Measurements from ENCODE around the gene ACER1.
A peak's percentile ranks its signal among the peaks of the same experiment; 100 is the strongest.
"Not testable (repeated sequence)": the region's sequence is repeated elsewhere in the genome, so short reads cannot be mapped to it uniquely, and the experiment has no call there.

The ACER1 gene

GRCh38 chr19:6286676-6287075, 46.7 kb downstream of the ACER1 start:
- FAIRE-seq = no peak

DNA sequence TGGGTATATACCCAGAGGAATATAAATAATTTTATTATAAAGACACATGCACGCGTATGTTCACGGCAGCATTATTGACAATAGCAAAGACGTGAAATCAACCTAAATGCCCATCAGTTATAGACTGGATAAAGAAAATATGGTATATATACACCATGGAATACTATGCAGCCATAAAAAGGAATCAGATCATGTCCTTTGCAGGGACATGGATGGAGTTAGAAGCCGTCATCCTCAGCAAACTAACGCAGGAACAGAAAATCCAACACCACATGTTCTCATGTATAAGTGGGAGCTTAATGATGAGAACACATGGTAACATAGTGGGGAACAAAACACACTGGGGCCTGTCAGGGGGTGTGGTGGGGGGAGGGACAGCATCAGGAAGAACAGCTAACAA, 51.0 kb downstream of the ACER1 start:
- FAIRE-seq = not testable (repeated sequence)

DNA sequence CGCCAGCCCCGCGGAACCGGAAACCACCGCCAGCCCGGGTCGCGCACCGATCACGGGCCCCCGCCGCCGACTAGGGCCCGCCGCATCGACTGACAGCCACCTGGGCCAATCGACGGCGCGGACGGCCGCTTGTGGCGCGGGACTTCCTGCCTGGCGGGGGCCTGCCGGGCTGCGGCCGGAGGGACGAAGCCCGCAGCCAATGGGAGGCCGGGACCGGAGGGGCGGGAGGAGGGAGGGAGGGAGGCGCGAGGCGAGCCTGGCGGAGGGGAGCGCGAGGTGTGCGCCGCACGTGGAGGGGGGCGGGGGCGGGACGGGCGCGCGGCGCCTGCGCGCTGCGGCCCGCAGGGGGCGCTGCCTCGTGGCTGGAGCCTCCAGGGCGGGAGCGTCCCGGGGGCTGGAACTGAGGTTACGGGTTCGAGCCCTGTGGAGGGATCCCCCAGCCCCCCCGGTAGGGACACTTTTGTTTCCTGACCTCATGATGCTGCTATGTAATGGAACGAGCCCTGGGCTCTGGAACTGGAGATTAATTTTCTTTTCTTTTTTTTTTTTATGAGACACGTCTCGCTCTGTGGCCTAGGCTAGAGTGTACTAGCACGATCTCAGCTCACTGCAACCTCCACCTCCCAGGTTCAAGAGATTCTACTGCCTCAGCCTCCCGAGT, 53.4 kb downstream of the ACER1 start, which contains the start of gene MLLT1:
MLLT1 (minus strand) TSS at position 45 of the 661 bp plus-strand sequence. CDS start 191 bp downstream, outside the sequence.
- no peak for FAIRE-seq

GRCh38 chr19:6279620-6279930, 53.8 kb downstream of the ACER1 start:
- FAIRE-seq = no peak

DNA sequence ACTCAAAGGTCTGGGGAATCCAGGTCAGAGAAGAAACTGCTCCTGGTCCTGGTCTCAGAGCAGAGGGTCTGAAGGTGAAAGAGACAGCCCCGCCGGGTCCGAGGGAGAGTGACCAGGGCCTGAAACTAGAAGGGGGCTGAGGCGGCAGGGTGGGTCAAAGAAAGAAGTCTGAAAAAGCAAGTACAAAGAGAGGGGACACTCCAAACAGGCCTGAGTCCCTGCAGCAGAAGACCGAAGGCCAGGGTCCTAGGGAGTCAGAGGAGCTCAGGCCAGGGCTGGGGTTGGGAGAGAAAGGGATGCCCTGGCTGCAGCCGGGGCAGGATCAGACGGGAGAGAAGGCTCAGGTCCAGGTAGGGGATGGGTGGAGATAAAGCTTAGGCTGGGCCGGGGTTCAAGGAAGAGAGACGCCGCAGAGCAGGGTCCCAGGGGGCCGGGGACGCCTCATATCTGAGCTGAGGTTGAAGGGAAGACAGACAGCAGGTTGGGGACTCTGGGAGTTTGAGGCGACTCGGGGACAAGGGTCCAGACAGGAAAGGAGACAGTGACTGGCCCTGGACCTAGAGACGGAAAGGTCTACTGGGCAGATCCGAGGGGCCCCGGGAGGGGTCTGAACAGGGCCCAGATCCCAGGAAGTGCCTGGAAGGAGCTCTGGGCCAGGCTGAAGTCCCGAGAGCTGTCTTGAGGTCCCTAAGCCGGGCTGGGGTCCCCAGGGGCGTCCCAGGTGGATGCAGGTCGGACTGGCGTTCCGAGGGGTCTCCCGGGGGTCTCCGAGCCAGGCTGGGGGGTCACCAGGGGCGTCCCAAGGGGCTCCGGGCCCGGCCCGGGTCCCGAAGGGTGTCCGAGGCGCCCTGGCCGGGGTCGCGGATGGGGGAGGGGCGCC, 54.4 kb downstream of the ACER1 start:
- FAIRE-seq = no peak

- FAIRE-seq = no peak
Observed at GRCh38 chr19:6278051-6278450, 55.4 kb downstream of the ACER1 start.

DNA sequence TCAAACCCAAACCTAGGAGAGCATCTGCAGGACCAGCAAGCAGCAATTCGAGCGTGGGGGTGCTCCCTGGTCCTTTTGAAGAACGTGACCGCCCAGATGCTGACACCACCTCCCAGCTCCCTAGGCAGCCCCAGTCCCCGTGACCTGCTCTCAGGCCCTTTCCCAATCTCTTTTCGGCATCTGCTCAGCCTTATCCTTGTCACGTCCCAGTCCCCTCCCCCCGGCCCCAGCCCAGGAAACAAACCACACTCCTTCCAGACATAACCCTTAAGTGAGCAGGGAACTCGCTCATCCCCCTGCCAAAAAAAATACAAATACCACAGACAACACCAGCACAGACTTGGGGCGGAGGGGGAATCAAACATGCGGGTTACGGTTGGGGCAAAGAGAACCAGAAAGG, 57.0 kb downstream of the ACER1 start:
- FAIRE-seq = no peak

DNA sequence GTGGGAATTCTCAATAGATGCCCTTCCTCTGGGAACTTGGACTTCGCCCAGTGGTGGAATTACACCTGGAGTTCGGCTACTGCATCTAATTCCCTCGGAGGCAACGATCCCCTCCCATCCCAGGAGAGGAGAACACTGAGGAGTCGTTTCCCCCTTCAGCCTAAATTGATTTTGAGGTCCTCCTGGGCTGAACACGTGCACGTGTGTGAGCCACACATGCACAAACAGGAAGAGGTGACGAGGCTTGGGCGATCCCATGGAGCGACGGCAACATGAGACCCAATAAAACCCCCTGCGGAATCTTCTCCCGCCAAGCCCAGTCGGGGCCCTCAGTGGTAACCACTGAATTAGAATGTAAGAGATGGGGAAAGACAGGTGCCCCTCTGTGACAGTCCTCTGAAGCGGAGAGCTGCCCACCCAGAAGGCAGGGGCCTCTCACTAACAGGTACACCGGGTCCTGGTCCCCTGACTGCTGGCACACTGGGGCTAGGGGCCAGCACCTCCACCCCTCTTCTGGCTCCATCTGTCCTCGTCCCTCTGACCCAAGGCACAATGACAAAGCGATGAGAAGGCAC, 58.2 kb downstream of the ACER1 start:
- FAIRE-seq = no peak

GRCh38 chr19:6274756-6275155, 58.7 kb downstream of the ACER1 start:
- no peak for FAIRE-seq

- peak; percentile 21 for FAIRE-seq
Observed at GRCh38 chr19:6273701-6274601, 59.5 kb downstream of the ACER1 start.

- no peak for FAIRE-seq
Observed at GRCh38 chr19:6272913-6273600, 60.4 kb downstream of the ACER1 start.

DNA sequence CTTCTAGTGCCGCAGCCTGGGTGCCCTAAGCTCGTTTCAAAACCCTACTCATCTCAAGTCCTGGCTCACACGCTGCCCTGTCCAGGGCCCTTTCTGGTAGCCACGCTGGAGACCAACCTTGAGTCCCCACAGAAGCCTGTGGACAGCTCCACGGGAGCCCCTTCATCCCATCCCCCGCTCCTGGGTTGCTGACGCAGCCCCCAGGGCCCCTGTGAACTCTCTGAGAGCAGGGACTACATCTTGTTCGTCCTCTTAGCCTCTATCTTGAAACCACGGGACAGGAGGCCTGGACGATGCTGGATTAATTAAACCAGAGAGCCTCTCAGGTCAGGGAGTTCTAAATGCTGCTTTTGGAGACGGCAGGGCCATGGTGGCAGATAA, 61.0 kb downstream of the ACER1 start:
- FAIRE-seq = no peak

GRCh38 chr19:6271721-6272410, 61.5 kb downstream of the ACER1 start:
- no peak for FAIRE-seq

GRCh38 chr19:6271251-6271650, 62.2 kb downstream of the ACER1 start:
- no peak for FAIRE-seq

DNA sequence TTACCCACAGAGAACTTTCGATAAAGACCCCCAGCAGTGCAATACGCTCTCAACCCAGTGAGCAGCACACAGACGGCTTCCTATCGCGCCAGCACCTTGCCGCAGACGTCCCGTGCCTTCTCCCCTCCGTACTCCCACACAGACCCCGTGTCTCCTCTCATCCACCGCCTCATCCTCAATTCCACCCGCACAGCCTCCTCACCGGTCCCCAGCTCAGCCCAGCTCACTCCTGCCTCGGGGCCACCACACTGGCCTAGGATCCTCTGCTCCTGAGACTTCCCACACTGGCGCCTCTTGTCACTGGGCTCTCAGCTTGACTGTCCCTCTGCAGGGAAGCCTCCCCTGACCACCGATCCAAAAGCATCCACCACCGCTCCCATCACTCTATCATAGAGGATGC, 62.6 kb downstream of the ACER1 start:
- no peak for FAIRE-seq

DNA sequence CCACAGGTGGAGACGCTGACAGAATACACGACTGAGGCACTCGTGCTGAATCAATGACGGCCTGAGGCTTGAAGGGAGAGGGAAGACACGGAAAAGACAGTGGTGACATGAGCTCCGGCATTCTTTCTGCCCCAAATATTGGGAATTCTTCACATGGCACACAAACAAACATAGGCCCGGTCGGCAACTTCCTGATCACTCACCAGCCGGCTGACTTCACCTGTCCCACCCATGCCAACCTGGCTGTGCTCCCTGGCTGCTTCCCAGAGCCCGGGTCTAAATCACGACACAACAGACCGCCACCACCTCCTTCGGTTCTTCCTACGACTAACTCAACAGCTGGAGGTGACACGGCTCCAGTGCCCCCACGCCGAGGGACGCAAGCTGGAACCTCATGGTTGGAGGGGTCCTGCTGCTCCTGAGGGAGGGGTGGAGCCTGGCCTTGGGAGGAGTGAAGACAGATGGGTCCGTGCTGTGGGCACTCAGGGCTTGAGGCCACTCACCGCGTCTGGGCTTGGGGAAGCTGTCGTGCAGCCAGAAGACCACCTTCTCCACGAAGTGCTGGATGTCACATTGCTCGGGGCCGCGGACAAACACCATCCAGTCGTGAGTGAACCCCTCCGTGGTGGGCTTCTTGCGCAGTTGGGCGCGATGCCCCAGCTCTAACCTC, 63.2 kb downstream of the ACER1 start:
- FAIRE-seq = no peak

GRCh38 chr19:6269101-6269886, 64.1 kb downstream of the ACER1 start:
- FAIRE-seq = no peak

GRCh38 chr19:6268382-6268771, 65.0 kb downstream of the ACER1 start:
- FAIRE-seq = no peak

DNA sequence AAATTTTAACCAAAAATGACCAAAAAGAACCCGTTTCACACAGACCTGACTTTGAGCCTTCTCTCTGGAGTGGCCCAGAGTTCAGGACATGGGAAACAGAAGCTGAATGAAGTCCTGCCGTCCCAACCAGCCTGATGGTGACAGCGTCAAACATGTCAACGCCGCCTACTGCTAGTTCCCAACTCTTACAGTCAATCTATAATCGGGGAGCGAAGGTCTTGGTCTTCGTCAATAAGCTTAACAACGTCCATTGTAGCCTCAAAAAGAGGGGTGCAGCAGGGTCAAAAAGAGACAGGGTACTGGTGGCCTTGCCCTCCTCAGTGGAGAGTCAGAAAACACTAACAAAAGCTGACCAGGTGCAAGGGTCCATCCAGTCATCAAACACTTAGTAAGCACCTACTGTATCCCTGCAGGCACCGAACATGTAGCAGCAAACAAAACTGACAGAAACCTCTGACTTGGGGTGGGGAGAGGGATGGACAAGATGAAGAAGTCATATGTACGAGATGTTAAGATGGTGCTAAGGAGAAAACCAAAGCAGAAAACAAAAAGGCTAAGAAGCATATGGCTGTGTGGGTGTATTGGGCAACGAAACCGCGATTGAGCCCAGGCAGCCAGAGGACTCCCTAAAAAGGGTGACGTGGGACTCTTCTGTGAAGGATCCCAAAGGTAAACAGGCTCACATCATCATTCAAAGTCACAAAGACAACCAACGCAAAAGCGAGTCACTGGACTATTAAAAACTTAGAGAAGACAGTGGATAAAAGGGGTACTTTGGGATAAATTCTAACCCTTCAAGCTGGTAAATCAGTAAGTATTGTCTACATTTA, 65.6 kb downstream of the ACER1 start:
- FAIRE-seq = no peak
